ENCODE measurements around the gene STIP1.

The STIP1 gene

GRCh38 chr11:64186492-64187165, 658 bp downstream of the STIP1 start:
- no peak for TF ChIP-seq CTCF (IDR thresholded peaks at IDR 0.05)
- Histone ChIP-seq H3K79me2 (peaks cover 6% of the 10 kb centered on the region), H3K27me3 (ENCODE audit: control insufficient read depth, insufficient read depth, low read length) (no peaks in the 10 kb centered on the region), H3K9me3 (ENCODE audit: control insufficient read depth, low read length) (no peaks in the 10 kb centered on the region), H3K9ac (no peak overlapping the region), H2AFZ (no peak overlapping the region), H3K4me2 (ENCODE audit: low read length) (no peak overlapping the region), H3K36me3 (ENCODE audit: control insufficient read depth, insufficient read depth, low read length) (no peaks in the 10 kb centered on the region), H3K4me1 (peaks cover 1% of the 10 kb centered on the region), H3K4me3 (ENCODE audit: low read depth, low read length) (no peak overlapping the region), H3K27ac (no peak overlapping the region)

GRCh38 chr11:64192434-64192833, 6.5 kb downstream of the STIP1 start:
- no peaks in the 10 kb centered on the region for H3K36me3 ChIP-seq (ENCODE audit: control insufficient read depth, insufficient read depth, low read length)
- H3K4me2 ChIP-seq (ENCODE audit: low read length) = no peak overlapping the region
- H3K4me3 ChIP-seq (ENCODE audit: low read depth, low read length) = no peak overlapping the region
- no peak overlapping the region for H3K27ac ChIP-seq
- no peaks in the 10 kb centered on the region for H3K27me3 ChIP-seq (ENCODE audit: control insufficient read depth, insufficient read depth, low read length)
- H3K4me1 ChIP-seq = no peaks in the 10 kb centered on the region
- no peak for TF ChIP-seq CTCF (IDR thresholded peaks at IDR 0.05)
- H2AFZ ChIP-seq = no peak overlapping the region
- no peak overlapping the region for H3K9ac ChIP-seq
- no peaks in the 10 kb centered on the region for H3K9me3 ChIP-seq (ENCODE audit: control insufficient read depth, low read length)
- H3K79me2 ChIP-seq = peaks cover 3% of the 10 kb centered on the region

GRCh38 chr11:64196626-64197025, 10.7 kb downstream of the STIP1 start:
- no peak overlapping the region for H3K4me3 ChIP-seq (ENCODE audit: low read depth, low read length)
- H3K79me2 ChIP-seq = no peaks in the 10 kb centered on the region
- no peak overlapping the region for H3K4me2 ChIP-seq (ENCODE audit: low read length)
- H2AFZ ChIP-seq = no peak overlapping the region
- no peaks in the 10 kb centered on the region for H3K36me3 ChIP-seq (ENCODE audit: control insufficient read depth, insufficient read depth, low read length)
- TF ChIP-seq CTCF (IDR thresholded peaks at IDR 0.05) = no peak
- no peaks in the 10 kb centered on the region for H3K9me3 ChIP-seq (ENCODE audit: control insufficient read depth, low read length)
- H3K9ac ChIP-seq = no peak overlapping the region
- no peaks in the 10 kb centered on the region for H3K4me1 ChIP-seq
- no peak overlapping the region for H3K27ac ChIP-seq
- no peaks in the 10 kb centered on the region for H3K27me3 ChIP-seq (ENCODE audit: control insufficient read depth, insufficient read depth, low read length)

GRCh38 chr11:64198511-64198910, 12.5 kb downstream of the STIP1 start:
- H3K4me1 ChIP-seq = no peaks in the 10 kb centered on the region
- no peak overlapping the region for H3K4me3 ChIP-seq (ENCODE audit: low read depth, low read length)
- H3K4me2 ChIP-seq (ENCODE audit: low read length) = no peak overlapping the region
- no peak for TF ChIP-seq CTCF (IDR thresholded peaks at IDR 0.05)
- no peak overlapping the region for H3K27ac ChIP-seq
- H3K9me3 ChIP-seq (ENCODE audit: control insufficient read depth, low read length) = no peaks in the 10 kb centered on the region
- no peak overlapping the region for H3K9ac ChIP-seq
- H2AFZ ChIP-seq = no peak overlapping the region
- no peaks in the 10 kb centered on the region for H3K79me2 ChIP-seq
- no peaks in the 10 kb centered on the region for H3K36me3 ChIP-seq (ENCODE audit: control insufficient read depth, insufficient read depth, low read length)
- no peaks in the 10 kb centered on the region for H3K27me3 ChIP-seq (ENCODE audit: control insufficient read depth, insufficient read depth, low read length)

- no peak for TF ChIP-seq CTCF (IDR thresholded peaks at IDR 0.05)
- no peaks in the 10 kb centered on the region for H3K27me3 ChIP-seq (ENCODE audit: control insufficient read depth, insufficient read depth, low read length)
- no peak overlapping the region for H2AFZ ChIP-seq
- no peak overlapping the region for H3K4me3 ChIP-seq (ENCODE audit: low read depth, low read length)
- no peaks in the 10 kb centered on the region for H3K79me2 ChIP-seq
- peaks cover 4% of the 10 kb centered on the region for H3K4me1 ChIP-seq
- H3K36me3 ChIP-seq (ENCODE audit: control insufficient read depth, insufficient read depth, low read length) = no peaks in the 10 kb centered on the region
- no peaks in the 10 kb centered on the region for H3K9me3 ChIP-seq (ENCODE audit: control insufficient read depth, low read length)
- H3K9ac ChIP-seq = no peak overlapping the region
- H3K4me2 ChIP-seq (ENCODE audit: low read length) = no peak overlapping the region
- H3K27ac ChIP-seq = no peak overlapping the region
These were observed 15.6 kb downstream of the STIP1 start for GRCh38 chr11:64201543-64201942.

All from parathyroid adenoma (tissue), 2 donors.